ENCODE data around the gene FNDC10. TPM values are rescaled to one million over a fixed set of nuclear protein-coding genes. Genes with fewer than 3 reads are reported as not detected.

The FNDC10 gene
- total and polyA plus RNA-seq, 2 donors from 2014 or later, result 2.6 to 18.2 TPM

DNA sequence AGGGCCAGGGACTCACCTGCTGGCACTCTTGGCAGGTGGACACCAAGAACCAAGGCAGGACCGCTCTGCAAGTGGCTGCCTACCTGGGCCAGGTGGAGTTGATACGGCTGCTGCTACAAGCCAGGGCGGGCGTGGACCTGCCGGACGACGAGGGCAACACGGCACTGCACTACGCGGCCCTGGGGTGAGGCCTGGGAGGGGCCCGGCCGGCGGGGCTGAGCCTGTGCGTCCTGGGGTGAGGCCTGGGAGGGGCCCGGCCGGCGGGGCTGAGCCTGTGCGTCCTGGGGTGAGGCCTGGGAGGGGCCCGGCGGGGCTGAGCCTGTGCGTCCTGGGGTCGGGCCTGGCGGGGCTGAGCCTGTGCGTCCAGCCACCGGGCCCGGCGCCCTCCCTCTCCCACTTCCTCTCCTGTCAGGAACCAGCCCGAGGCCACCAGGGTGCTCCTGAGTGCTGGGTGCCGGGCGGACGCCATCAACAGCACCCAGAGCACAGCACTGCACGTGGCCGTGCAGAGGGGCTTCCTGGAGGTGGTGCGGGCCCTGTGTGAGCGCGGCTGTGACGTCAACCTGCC is 27.4 kb upstream of the FNDC10 start:
- Histone ChIP-seq H3K9ac (ENCODE audit: low read length in 3 of 3) (no peak overlapping the region), H3K9me3 (ENCODE audit: control insufficient read depth in 2 of 3, insufficient read depth in 1 of 3, low read length in 3 of 3) (no peaks in the 10 kb centered on the region), H3K4me3 (ENCODE audit: low read length in 3 of 3) (no peak overlapping the region), H3K36me3 (ENCODE audit: control insufficient read depth in 2 of 3, insufficient read depth in 3 of 3, low read length in 3 of 3) (no peaks in the 10 kb centered on the region), H3K27me3 (ENCODE audit: control insufficient read depth, insufficient read depth, low read length) (no peaks in the 10 kb centered on the region), H3K4me1 (ENCODE audit: control insufficient read depth in 2 of 3, insufficient read depth in 2 of 3, low read depth in 1 of 3, low read length in 3 of 3) (no peaks in the 10 kb centered on the region), H3K27ac (ENCODE audit: low read depth in 2 of 2, low read length in 2 of 2) (no peak overlapping the region)
- TF ChIP-seq, protein P1, sequence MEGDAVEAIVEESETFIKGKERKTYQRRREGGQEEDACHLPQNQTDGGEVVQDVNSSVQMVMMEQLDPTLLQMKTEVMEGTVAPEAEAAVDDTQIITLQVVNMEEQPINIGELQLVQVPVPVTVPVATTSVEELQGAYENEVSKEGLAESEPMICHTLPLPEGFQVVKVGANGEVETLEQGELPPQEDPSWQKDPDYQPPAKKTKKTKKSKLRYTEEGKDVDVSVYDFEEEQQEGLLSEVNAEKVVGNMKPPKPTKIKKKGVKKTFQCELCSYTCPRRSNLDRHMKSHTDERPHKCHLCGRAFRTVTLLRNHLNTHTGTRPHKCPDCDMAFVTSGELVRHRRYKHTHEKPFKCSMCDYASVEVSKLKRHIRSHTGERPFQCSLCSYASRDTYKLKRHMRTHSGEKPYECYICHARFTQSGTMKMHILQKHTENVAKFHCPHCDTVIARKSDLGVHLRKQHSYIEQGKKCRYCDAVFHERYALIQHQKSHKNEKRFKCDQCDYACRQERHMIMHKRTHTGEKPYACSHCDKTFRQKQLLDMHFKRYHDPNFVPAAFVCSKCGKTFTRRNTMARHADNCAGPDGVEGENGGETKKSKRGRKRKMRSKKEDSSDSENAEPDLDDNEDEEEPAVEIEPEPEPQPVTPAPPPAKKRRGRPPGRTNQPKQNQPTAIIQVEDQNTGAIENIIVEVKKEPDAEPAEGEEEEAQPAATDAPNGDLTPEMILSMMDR (IDR thresholded peaks at IDR 0.05; ENCODE audit: borderline replicate concordance, extremely low read depth, insufficient read depth), result no peak
- intact Hi-C loops (cut with DNase I), result no loop called here
- peak in 1 of 5 donors; percentile 50 for DNase-seq
- FAIRE-seq, result no peak

DNA sequence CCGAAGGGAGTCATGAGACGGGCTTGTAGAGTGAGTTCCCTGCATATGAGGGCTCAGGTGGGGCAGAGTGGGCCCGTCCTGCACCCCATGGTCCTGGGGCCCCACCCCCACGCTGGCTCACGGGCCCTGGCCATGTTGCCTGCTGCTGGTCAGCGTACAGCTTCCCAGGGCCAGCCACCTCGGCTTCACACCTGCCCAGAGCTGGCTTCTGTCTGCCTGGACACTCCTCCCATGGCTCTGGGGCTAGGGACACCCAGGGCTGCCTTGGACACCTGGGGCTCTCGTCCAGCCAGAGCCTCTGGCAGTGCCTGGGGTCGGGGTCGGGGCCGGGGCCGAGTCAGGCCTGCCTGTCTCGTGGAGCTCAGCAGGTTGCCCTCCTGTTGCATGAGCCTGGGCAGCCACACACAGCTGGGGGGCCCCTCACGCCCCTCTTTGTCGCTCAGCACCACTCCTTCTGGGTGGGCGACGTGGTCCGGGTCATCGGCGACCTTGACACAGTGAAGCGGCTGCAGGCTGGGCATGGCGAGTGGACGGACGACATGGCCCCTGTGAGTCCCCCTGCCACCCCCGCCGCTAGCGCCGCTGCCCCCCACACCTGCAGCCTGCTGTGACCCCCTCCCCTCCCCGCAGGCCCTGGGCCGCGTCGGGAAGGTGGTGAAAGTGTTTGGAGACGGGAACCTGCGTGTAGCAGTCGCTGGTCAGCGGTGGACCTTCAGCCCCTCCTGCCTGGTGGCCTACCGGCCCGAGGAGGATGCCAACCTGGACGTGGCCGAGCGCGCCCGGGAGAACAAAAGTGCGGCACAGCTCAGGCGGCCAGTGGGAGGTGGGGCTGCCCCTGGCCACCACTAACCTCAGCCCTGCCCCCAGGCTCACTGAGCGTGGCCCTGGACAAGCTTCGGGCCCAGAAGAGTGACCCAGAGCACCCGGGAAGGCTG is 26.5 kb upstream of the FNDC10 start:
- H3K4me3 ChIP-seq (ENCODE audit: low read length in 3 of 3), result no peak overlapping the region
- H3K36me3 ChIP-seq (ENCODE audit: control insufficient read depth in 2 of 3, insufficient read depth in 3 of 3, low read length in 3 of 3), result no peaks in the 10 kb centered on the region
- H3K27ac ChIP-seq (ENCODE audit: low read depth in 2 of 2, low read length in 2 of 2), result no peak overlapping the region
- FAIRE-seq (no peak), DNase-seq (peak in 2 of 5 donors; percentile 48 to 73)
- no peaks in the 10 kb centered on the region for H3K27me3 ChIP-seq (ENCODE audit: control insufficient read depth, insufficient read depth, low read length)
- intact Hi-C loops (cut with DNase I), result no loop called here
- TF ChIP-seq, protein P1 (IDR thresholded peaks at IDR 0.05; ENCODE audit: borderline replicate concordance, extremely low read depth, insufficient read depth), result no peak
- no peaks in the 10 kb centered on the region for H3K9me3 ChIP-seq (ENCODE audit: control insufficient read depth in 2 of 3, insufficient read depth in 1 of 3, low read length in 3 of 3)
- no peaks in the 10 kb centered on the region for H3K4me1 ChIP-seq (ENCODE audit: control insufficient read depth in 2 of 3, insufficient read depth in 2 of 3, low read depth in 1 of 3, low read length in 3 of 3)
- H3K9ac ChIP-seq (ENCODE audit: low read length in 3 of 3), result no peak overlapping the region

DNA sequence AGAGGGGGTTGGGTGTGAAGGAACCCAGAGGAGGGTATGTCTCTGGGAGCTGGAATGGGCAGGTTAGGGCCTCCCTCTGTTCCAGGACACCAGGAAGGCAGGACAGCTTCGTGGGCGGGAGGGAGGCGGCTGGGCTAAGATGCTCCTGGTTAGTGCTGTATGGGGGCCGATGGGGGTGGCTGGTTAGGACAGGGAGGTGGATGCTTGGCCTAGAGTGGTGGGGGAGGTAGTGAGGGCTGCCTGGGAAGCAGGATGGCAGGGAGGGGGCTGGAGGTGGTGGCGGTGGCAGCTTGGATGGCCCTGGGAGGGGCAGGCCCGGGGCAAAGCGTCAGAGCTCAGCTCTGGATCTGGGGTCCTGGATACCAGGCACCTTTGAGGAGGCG is 25.9 kb upstream of the FNDC10 start:
- Histone ChIP-seq H3K27me3 (ENCODE audit: control insufficient read depth, insufficient read depth, low read length) (no peaks in the 10 kb centered on the region), H3K27ac (ENCODE audit: low read depth in 2 of 2, low read length in 2 of 2) (no peak overlapping the region), H3K36me3 (ENCODE audit: control insufficient read depth in 2 of 3, insufficient read depth in 3 of 3, low read length in 3 of 3) (no peaks in the 10 kb centered on the region), H3K9me3 (ENCODE audit: control insufficient read depth in 2 of 3, insufficient read depth in 1 of 3, low read length in 3 of 3) (no peaks in the 10 kb centered on the region), H3K4me1 (ENCODE audit: control insufficient read depth in 2 of 3, insufficient read depth in 2 of 3, low read depth in 1 of 3, low read length in 3 of 3) (no peaks in the 10 kb centered on the region), H3K9ac (ENCODE audit: low read length in 3 of 3) (no peak overlapping the region), H3K4me3 (ENCODE audit: low read length in 3 of 3) (no peak overlapping the region)
- intact Hi-C loops (cut with DNase I), result no loop called here
- TF ChIP-seq, protein P1 (IDR thresholded peaks at IDR 0.05; ENCODE audit: borderline replicate concordance, extremely low read depth, insufficient read depth), result no peak
- DNase-seq, result peak in 1 of 5 donors; percentile 37
- no peak for FAIRE-seq
